ENCODE measurements around the gene SLC15A3.

The SLC15A3 gene

GRCh38 chr11:60972182-60973030 lies 20.4 kb upstream of the SLC15A3 start:
- Histone ChIP-seq H3K9ac (ENCODE audit: low read length) (no peak overlapping the region), H3F3A (ENCODE audit: insufficient read depth) (no peaks in the 10 kb centered on the region), H4K20me1 (ENCODE audit: low read depth, low read length) (no peaks in the 10 kb centered on the region), H3K9me2 (replicated peaks; ENCODE audit: insufficient read depth, low read length) (no peaks in the 10 kb centered on the region), H3K36me3 (ENCODE audit: low read length) (no peaks in the 10 kb centered on the region), H3K79me2 (ENCODE audit: insufficient read depth, low read length) (no peaks in the 10 kb centered on the region), H3K4me2 (ENCODE audit: low read depth, low read length, poor library complexity, severe bottlenecking) (no peak overlapping the region), H3K9me3 (ENCODE audit: insufficient read depth, low read length) (no peaks in the 10 kb centered on the region), H3K27me3 (ENCODE audit: low read length) (no peaks in the 10 kb centered on the region), H2AFZ (ENCODE audit: low read depth, low read length, severe bottlenecking) (no peak overlapping the region), H3K4me3 (ENCODE audit: insufficient read depth, low read length, poor library complexity, severe bottlenecking) (no peak overlapping the region), H3K27ac (ENCODE audit: low read depth, low read length) (no peak overlapping the region)
- TF ChIP-seq EZH2phosphoT487 (conservative IDR thresholded peaks at IDR 0.05; ENCODE audit: low read length) (no peak), CTCF (IDR thresholded peaks at IDR 0.05; ENCODE audit: insufficient read depth, low read length, poor library complexity, severe bottlenecking) (no peak)

- no peaks in the 10 kb centered on the region for H3K79me2 ChIP-seq (ENCODE audit: insufficient read depth, low read length)
- H3K9me2 ChIP-seq (replicated peaks; ENCODE audit: insufficient read depth, low read length): no peaks in the 10 kb centered on the region
- no peak within 1 kb of the TSS for H3K27ac ChIP-seq (ENCODE audit: low read depth, low read length)
- TF ChIP-seq EZH2phosphoT487 (conservative IDR thresholded peaks at IDR 0.05; ENCODE audit: low read length) (no peak), CTCF (IDR thresholded peaks at IDR 0.05; ENCODE audit: insufficient read depth, low read length, poor library complexity, severe bottlenecking) (no peak)
- no peak within 1 kb of the TSS for H3K9ac ChIP-seq (ENCODE audit: low read length)
- H3K27me3 ChIP-seq (ENCODE audit: low read length): no peaks in the 10 kb centered on the region
- no peak within 1 kb of the TSS for H3K4me2 ChIP-seq (ENCODE audit: low read depth, low read length, poor library complexity, severe bottlenecking)
- no peak within 1 kb of the TSS for H3K4me3 ChIP-seq (ENCODE audit: insufficient read depth, low read length, poor library complexity, severe bottlenecking)
- no peaks in the 10 kb centered on the region for H3F3A ChIP-seq (ENCODE audit: insufficient read depth)
- no peaks in the 10 kb centered on the region for H4K20me1 ChIP-seq (ENCODE audit: low read depth, low read length)
- no peaks in the 10 kb centered on the region for H3K36me3 ChIP-seq (ENCODE audit: low read length)
- H2AFZ ChIP-seq (ENCODE audit: low read depth, low read length, severe bottlenecking): no peak within 1 kb of the TSS
- no peaks in the 10 kb centered on the region for H3K9me3 ChIP-seq (ENCODE audit: insufficient read depth, low read length)
Observed at GRCh38 chr11:60971520-60971919, 19.5 kb upstream of the SLC15A3 start, which contains the start of gene CD6. CD6 (plus strand) TSS chr11:60971680; CDS start chr11:60971866, 186 bp downstream.

GRCh38 chr11:60970890-60971289 lies 18.9 kb upstream of the SLC15A3 start:
- no peak overlapping the region for H3K4me2 ChIP-seq (ENCODE audit: low read depth, low read length, poor library complexity, severe bottlenecking)
- no peaks in the 10 kb centered on the region for H3F3A ChIP-seq (ENCODE audit: insufficient read depth)
- TF ChIP-seq EZH2phosphoT487 (conservative IDR thresholded peaks at IDR 0.05; ENCODE audit: low read length) (no peak), CTCF (IDR thresholded peaks at IDR 0.05; ENCODE audit: insufficient read depth, low read length, poor library complexity, severe bottlenecking) (no peak)
- no peaks in the 10 kb centered on the region for H3K79me2 ChIP-seq (ENCODE audit: insufficient read depth, low read length)
- H3K9ac ChIP-seq (ENCODE audit: low read length): no peak overlapping the region
- no peaks in the 10 kb centered on the region for H3K36me3 ChIP-seq (ENCODE audit: low read length)
- H3K9me3 ChIP-seq (ENCODE audit: insufficient read depth, low read length): no peaks in the 10 kb centered on the region
- no peaks in the 10 kb centered on the region for H4K20me1 ChIP-seq (ENCODE audit: low read depth, low read length)
- no peak overlapping the region for H3K27ac ChIP-seq (ENCODE audit: low read depth, low read length)
- H3K27me3 ChIP-seq (ENCODE audit: low read length): no peaks in the 10 kb centered on the region
- H3K4me3 ChIP-seq (ENCODE audit: insufficient read depth, low read length, poor library complexity, severe bottlenecking): no peak overlapping the region
- H2AFZ ChIP-seq (ENCODE audit: low read depth, low read length, severe bottlenecking): no peak overlapping the region
- H3K9me2 ChIP-seq (replicated peaks; ENCODE audit: insufficient read depth, low read length): no peaks in the 10 kb centered on the region
